ENCODE measurements around the gene USB1.
A peak's percentile ranks its signal among the peaks of the same experiment; 100 is the strongest.
"Not testable (repeated sequence)": the region's sequence is repeated elsewhere in the genome, so short reads cannot be mapped to it uniquely, and the experiment has no call there.

USB1 gene

DNA sequence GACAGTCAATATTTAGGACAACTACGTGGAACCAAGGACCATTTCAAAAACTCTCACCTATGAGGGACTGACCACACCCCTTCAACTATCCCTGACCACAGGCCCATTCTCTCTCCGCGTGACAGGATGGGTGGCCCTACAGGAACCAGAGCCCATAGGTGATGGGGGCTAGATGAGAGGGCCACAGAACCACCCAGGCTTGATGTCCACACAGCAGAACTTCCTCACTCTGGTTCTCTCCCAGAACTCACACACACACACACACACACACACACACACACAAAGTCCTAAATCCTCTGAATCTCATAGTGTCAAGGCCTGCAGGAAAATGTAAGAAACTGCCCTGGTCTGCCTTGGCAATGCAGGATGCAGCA, 2.2 kb upstream of the USB1 start:
- peak overlapping the region; percentile 71 for H3K4me3 ChIP-seq (ENCODE audit: low read length)
- no peak for DNase-seq (ENCODE audit: low read depth)
- TF ChIP-seq, protein P1, sequence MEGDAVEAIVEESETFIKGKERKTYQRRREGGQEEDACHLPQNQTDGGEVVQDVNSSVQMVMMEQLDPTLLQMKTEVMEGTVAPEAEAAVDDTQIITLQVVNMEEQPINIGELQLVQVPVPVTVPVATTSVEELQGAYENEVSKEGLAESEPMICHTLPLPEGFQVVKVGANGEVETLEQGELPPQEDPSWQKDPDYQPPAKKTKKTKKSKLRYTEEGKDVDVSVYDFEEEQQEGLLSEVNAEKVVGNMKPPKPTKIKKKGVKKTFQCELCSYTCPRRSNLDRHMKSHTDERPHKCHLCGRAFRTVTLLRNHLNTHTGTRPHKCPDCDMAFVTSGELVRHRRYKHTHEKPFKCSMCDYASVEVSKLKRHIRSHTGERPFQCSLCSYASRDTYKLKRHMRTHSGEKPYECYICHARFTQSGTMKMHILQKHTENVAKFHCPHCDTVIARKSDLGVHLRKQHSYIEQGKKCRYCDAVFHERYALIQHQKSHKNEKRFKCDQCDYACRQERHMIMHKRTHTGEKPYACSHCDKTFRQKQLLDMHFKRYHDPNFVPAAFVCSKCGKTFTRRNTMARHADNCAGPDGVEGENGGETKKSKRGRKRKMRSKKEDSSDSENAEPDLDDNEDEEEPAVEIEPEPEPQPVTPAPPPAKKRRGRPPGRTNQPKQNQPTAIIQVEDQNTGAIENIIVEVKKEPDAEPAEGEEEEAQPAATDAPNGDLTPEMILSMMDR (conservative IDR thresholded peaks at IDR 0.05; ENCODE audit: low read length) = no peak

DNA sequence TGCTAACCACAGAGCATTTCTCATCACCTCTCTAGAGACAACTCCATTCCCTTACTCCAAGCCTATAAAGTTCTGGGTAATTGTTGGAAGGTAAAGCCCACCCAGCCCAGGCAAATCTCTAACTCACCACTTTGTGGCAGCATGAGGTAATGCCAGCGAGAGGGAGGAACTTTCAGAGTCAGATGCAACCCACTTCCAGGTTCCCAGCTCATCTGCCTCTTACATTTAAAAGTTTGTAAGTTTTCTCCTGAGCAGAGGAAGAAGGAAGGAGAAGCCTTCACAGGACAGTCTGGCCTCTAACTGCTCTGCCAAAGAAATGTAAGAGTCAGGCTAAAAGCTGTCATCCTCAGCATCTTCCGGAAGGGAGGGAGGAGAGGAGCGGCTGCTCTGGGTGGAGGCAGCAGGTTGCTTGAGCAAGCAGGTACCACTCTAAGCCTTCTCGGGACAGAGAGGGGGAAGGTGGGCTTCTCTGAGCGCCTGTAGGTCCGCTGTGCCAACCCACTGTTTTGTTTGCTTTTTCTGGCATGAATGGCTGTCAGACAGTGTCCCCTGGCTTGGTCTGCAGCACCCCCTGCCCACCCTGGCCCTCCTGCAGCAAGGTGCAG, 1.7 kb upstream of the USB1 start:
- TF ChIP-seq, protein P1 (conservative IDR thresholded peaks at IDR 0.05; ENCODE audit: low read length) = peak; percentile 27
- DNase-seq (ENCODE audit: low read depth) = peak; percentile 42
- peak overlapping the region; percentile 71 for H3K4me3 ChIP-seq (ENCODE audit: low read length)

DNA sequence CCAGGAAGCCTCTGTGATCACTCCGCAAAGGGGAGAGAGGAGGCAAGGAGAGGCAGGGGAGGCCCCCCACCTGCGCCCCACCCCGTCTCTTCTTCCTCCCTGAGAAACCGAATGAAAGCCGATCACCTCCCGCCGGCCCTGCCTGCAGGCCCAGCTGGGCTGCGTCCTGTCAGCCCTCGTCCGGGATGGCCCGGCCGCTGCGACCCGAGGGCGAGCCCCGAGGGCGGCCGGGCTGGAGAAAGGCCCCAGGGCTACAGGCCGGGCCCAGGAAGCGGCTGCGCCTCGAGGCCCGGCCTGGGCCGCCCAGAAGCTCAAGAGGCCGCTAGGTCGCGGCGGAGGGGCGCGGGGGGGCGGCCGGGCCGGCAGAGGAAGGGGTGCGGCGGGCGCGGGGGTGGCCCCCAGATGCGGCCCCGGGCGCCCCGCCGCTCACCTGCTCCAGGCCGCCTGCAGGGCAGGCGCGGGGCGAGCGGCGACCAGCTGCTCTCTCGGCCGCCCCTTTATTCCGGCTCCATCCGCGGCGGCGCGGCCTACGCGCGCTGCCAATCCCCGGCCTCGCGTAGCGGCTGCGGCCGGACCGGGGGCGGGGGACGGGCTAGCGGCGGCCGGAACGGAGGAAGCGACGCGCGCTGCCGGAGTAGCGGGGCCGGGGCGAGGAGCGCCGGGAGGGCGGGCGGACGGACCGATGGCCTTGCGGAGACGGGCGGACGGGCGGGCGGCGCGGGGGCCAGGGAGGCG, 1.1 kb upstream of the USB1 start, which contains the start of gene ZNF319:
Gene ZNF319, minus strand, starts transcription at position 702 of the 735 bp plus-strand sequence. CDS start 2,407 bp downstream, outside the sequence.
- TF ChIP-seq, protein P1 (conservative IDR thresholded peaks at IDR 0.05; ENCODE audit: low read length) = no peak
- DNase-seq (ENCODE audit: low read depth) = peak; percentile 24

DNA sequence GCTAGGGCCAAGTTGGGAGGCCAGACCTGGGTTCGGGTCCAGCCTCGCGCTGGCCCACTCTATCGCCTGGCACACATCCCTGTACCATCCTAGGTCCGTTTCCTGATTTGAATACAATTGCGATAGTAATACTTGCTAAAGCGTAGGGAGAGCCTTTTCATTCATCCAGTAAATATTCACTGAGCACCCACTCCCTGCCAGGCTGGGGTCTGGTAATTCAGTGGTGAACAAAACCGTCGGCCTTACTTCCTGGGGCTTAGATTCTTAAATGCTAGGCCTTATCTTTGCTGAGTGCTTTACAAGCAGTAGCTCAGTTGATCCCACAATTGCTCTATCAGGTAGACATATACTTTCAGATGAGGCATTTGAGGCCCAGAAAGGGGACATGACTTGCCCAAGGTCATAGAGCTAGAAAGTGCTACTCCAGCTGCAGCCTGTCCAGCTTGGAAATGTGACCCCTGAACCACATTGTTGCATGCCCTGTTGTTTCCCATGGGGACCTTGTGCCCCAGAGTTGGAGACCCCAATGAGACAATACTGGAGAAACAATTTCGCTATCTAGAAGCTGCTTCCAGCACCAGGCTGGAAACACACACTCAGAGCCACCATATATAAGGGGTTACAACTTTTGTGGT, 691 bp downstream of the USB1 start:
- no peak for DNase-seq (ENCODE audit: low read depth)
- H3K4me3 ChIP-seq (ENCODE audit: low read length) = peak overlapping the region; percentile 91
- TF ChIP-seq, protein P1 (conservative IDR thresholded peaks at IDR 0.05; ENCODE audit: low read length) = no peak

More for the DNA sequence above, 1.1 kb upstream of the USB1 start, which contains the start of gene ZNF319:
- peak within 1 kb of the TSS; percentile 91 for H3K4me3 ChIP-seq (ENCODE audit: low read length)

DNA sequence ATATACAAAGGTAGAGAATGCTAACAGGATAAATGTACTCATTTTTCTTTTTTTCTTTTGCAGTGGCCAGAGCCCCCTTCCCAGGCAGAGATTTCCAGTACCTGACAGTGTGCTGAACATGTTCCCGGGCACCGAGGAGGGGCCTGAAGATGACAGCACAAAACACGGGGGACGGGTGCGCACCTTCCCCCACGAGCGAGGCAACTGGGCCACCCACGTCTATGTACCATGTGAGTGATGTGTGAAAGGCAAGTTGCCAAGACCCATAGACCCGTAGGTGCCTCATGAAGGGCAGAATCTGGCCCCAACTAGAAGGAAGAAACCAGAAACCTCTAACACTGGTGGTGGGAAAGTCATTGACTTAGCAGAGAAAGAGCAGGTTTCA, 1.2 kb downstream of the USB1 start:
- no peak overlapping the region for H3K4me3 ChIP-seq (ENCODE audit: low read length)
- no peak for DNase-seq (ENCODE audit: low read depth)
- TF ChIP-seq, protein P1 (conservative IDR thresholded peaks at IDR 0.05; ENCODE audit: low read length) = no peak

DNA sequence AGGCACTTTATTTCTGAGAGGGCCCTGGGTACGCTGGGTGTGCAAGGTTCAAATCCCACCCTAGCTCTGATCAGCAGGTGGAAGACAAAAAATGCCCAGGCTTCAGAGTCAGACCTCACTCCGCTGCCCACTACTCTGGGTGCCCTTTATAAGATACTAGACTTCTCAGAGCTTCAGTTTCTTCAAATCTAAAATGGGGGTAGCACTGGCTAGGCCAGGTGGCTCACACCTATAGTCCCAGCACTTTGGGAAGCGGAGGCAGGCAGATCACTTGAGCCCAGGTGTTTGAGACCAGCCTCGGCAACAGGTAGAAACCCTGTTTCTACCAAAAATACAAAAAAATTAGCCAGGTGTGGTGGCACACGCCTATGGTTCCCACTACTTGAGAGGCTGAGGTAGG, 1.7 kb downstream of the USB1 start:
- no peak for DNase-seq (ENCODE audit: low read depth)

DNA sequence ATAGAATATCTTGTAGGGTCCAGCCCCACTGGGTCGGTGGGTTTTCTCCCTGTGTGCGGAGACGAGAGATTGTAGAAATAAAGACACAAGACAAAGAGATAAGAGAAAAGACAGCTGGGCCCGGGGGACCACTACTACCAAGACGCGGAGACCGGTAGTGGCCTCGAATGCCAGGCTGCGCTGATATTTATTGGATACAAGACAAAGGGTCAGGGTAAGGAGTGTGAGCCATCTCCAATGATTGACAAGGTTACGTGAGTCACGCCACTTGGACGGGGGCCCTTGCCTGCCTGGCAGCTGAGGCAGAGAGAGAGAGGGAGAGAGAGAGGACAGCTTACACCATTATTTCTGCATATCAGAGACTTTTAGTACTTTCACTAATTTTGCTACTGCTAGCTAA, 3.5 kb downstream of the USB1 start:
- not testable (repeated sequence) for DNase-seq (ENCODE audit: low read depth); H3K4me3 ChIP-seq (ENCODE audit: low read length)

More for the DNA sequence above, 1.7 kb downstream of the USB1 start:
- TF ChIP-seq, protein P1 (conservative IDR thresholded peaks at IDR 0.05; ENCODE audit: low read length) = no peak
- no peak overlapping the region for H3K4me3 ChIP-seq (ENCODE audit: low read length)
